C1 segment of cervical spinal cord (tissue), 14 donors: Measurements from ENCODE around the gene FCAMR.

Source experiments
- DNase-seq, 14 donors: peaks; one replicate each; lab custom pipeline; 2025; lab: John Stamatoyannopoulos, UW

FCAMR gene

GRCh38 chr1:207000651-207001291 is 30.5 kb upstream of the FCAMR start:
- DNase-seq = no peak

GRCh38 chr1:206998816-206999215 is 28.6 kb upstream of the FCAMR start:
- no peak for DNase-seq

- DNase-seq = no peak
These were observed 22.5 kb upstream of the FCAMR start for GRCh38 chr1:206992790-206993189.

- no peak for DNase-seq
These were observed 17.6 kb upstream of the FCAMR start for GRCh38 chr1:206987873-206988272.

GRCh38 chr1:206986885-206987284 is 16.6 kb upstream of the FCAMR start:
- no peak for DNase-seq

GRCh38 chr1:206986402-206986801 is 16.1 kb upstream of the FCAMR start:
- DNase-seq = no peak

GRCh38 chr1:206985162-206985749 is 15.0 kb upstream of the FCAMR start:
- DNase-seq = no peak

- DNase-seq = peak in 9 of 14 donors; percentile 9 to 48 (median 38)
These were observed 12.0 kb upstream of the FCAMR start for GRCh38 chr1:206982216-206982615.

GRCh38 chr1:206979379-206980043 is 9.3 kb upstream of the FCAMR start:
- no peak for DNase-seq

GRCh38 chr1:206978259-206978658 is 8.0 kb upstream of the FCAMR start:
- DNase-seq = no peak

- DNase-seq = no peak
These were observed 5.0 kb upstream of the FCAMR start for GRCh38 chr1:206975306-206975705.

- no peak for DNase-seq
These were observed 3.9 kb upstream of the FCAMR start for GRCh38 chr1:206974140-206974539.

GRCh38 chr1:206972728-206973127 is 2.5 kb upstream of the FCAMR start:
- no peak for DNase-seq

GRCh38 chr1:206971029-206971655 is 882 bp upstream of the FCAMR start:
- DNase-seq = no peak

GRCh38 chr1:206969090-206969489 is 1.2 kb downstream of the FCAMR start:
- DNase-seq = no peak

GRCh38 chr1:206967096-206967849 is 3.0 kb downstream of the FCAMR start:
- peak in 1 of 14 donors; percentile 16 for DNase-seq

- DNase-seq = no peak
These were observed 4.5 kb downstream of the FCAMR start for GRCh38 chr1:206965781-206966180.

GRCh38 chr1:206963740-206964139 is 6.5 kb downstream of the FCAMR start:
- no peak for DNase-seq

- DNase-seq = no peak
These were observed 7.0 kb downstream of the FCAMR start for GRCh38 chr1:206963119-206963712.

GRCh38 chr1:206962272-206962671 is 8.0 kb downstream of the FCAMR start:
- no peak for DNase-seq

GRCh38 chr1:206961668-206962067 is 8.6 kb downstream of the FCAMR start:
- DNase-seq = no peak
